HG03354 (cell line): Measurements from ENCODE around the gene OR4E1.
"Not testable (repeated sequence)": the region's sequence is repeated elsewhere in the genome, so short reads cannot be mapped to it uniquely, and the experiment has no call there.

Source experiments
- ATAC-seq: cut with Tn5 transposase; IDR thresholded peaks from one replicate; pipeline ENCODE4 v1.9.1; 2021; ENCODE audit warnings: mild to moderate bottlenecking; ENCODE audit not compliant: unreplicated experiment, poor library complexity, severe bottlenecking

Gene OR4E1

GRCh38 chr14:21673718-21674117, at the start of gene OR4E1:
Gene OR4E1, minus strand, starts transcription at chr14:21673818. Its CDS starts 2,883 bp downstream, at chr14:21670935.
- ATAC-seq = no peak

- ATAC-seq = no peak
These were observed 47.9 kb upstream of the OR4E1 start for GRCh38 chr14:21721504-21721903.

GRCh38 chr14:21719841-21720240, 46.2 kb upstream of the OR4E1 start:
- no peak for ATAC-seq

- ATAC-seq = no peak
These were observed 40.8 kb upstream of the OR4E1 start for GRCh38 chr14:21714318-21714929.

- no peak for ATAC-seq
These were observed 38.4 kb upstream of the OR4E1 start for GRCh38 chr14:21712036-21712435.

- no peak for ATAC-seq
These were observed 37.8 kb upstream of the OR4E1 start for GRCh38 chr14:21711360-21711961.

GRCh38 chr14:21704338-21704737, 30.7 kb upstream of the OR4E1 start:
- ATAC-seq = no peak

- no peak for ATAC-seq
These were observed 30.0 kb upstream of the OR4E1 start for GRCh38 chr14:21703357-21704326.

GRCh38 chr14:21702316-21702715, 28.7 kb upstream of the OR4E1 start:
- no peak for ATAC-seq

GRCh38 chr14:21699551-21699950, 25.9 kb upstream of the OR4E1 start:
- no peak for ATAC-seq

- not testable (repeated sequence) for ATAC-seq
These were observed 24.9 kb upstream of the OR4E1 start for GRCh38 chr14:21698538-21698937.

GRCh38 chr14:21697662-21698061, 24.0 kb upstream of the OR4E1 start:
- ATAC-seq = not testable (repeated sequence)

- ATAC-seq = no peak
These were observed 20.8 kb upstream of the OR4E1 start for GRCh38 chr14:21694425-21694824.

- no peak for ATAC-seq
These were observed 12.8 kb upstream of the OR4E1 start for GRCh38 chr14:21686468-21686867.

GRCh38 chr14:21680072-21680471, 6.5 kb upstream of the OR4E1 start:
- no peak for ATAC-seq

GRCh38 chr14:21675566-21675965, 1.9 kb upstream of the OR4E1 start:
- ATAC-seq = no peak

GRCh38 chr14:21672116-21672515, 1.5 kb downstream of the OR4E1 start:
- ATAC-seq = no peak

GRCh38 chr14:21671371-21671770, 2.2 kb downstream of the OR4E1 start:
- no peak for ATAC-seq

GRCh38 chr14:21669284-21669683, 4.3 kb downstream of the OR4E1 start:
- no peak for ATAC-seq

- no peak for ATAC-seq
These were observed 5.2 kb downstream of the OR4E1 start for GRCh38 chr14:21668377-21668776.

GRCh38 chr14:21656980-21657379, 16.6 kb downstream of the OR4E1 start:
- ATAC-seq = no peak
